T-helper 2 cell (primary cell): ENCODE results near the gene COL4A6.

Experiments used
- DNase-seq, 5 experiments: peaks; one replicate each; pipeline versions ENCODE4 v3.0.0 to v3.0.0-alpha.2; 2012 to 2022

The COL4A6 gene

GRCh38 chrX:108270739-108271396 lies 167.4 kb downstream of the COL4A6 start:
- peak in 1 of 5 experiments; percentile 1 for DNase-seq

- DNase-seq = no peak
These were observed 167.9 kb downstream of the COL4A6 start for GRCh38 chrX:108270280-108270679.

GRCh38 chrX:108268434-108269080 lies 169.7 kb downstream of the COL4A6 start:
- DNase-seq = no peak

- no peak for DNase-seq
These were observed 170.7 kb downstream of the COL4A6 start for GRCh38 chrX:108267557-108267956.

- DNase-seq = no peak
These were observed 173.8 kb downstream of the COL4A6 start for GRCh38 chrX:108264376-108264775.

- no peak for DNase-seq
These were observed 176.5 kb downstream of the COL4A6 start for GRCh38 chrX:108261549-108262203.

GRCh38 chrX:108257556-108257955 lies 180.7 kb downstream of the COL4A6 start:
- no peak for DNase-seq

GRCh38 chrX:108254636-108255035 lies 183.6 kb downstream of the COL4A6 start:
- DNase-seq = no peak

GRCh38 chrX:108250654-108251579 lies 187.3 kb downstream of the COL4A6 start:
- DNase-seq = no peak

GRCh38 chrX:108246304-108246954 lies 191.8 kb downstream of the COL4A6 start:
- DNase-seq = no peak

- DNase-seq = no peak
These were observed 192.8 kb downstream of the COL4A6 start for GRCh38 chrX:108245462-108245861.

GRCh38 chrX:108235986-108236385 lies 202.2 kb downstream of the COL4A6 start:
- no peak for DNase-seq

GRCh38 chrX:108230574-108230973 lies 207.6 kb downstream of the COL4A6 start:
- no peak for DNase-seq

GRCh38 chrX:108224727-108225621 lies 213.2 kb downstream of the COL4A6 start:
- DNase-seq = peak in 1 of 5 experiments; percentile 2

GRCh38 chrX:108224218-108224617 lies 214.0 kb downstream of the COL4A6 start:
- no peak for DNase-seq

- no peak for DNase-seq
These were observed 214.6 kb downstream of the COL4A6 start for GRCh38 chrX:108223585-108223984.

GRCh38 chrX:108221301-108221864 lies 216.8 kb downstream of the COL4A6 start:
- no peak for DNase-seq

- DNase-seq = no peak
These were observed 218.1 kb downstream of the COL4A6 start for GRCh38 chrX:108219949-108220601.

GRCh38 chrX:108217876-108218275 lies 220.3 kb downstream of the COL4A6 start:
- DNase-seq = no peak

- DNase-seq = no peak
These were observed 221.2 kb downstream of the COL4A6 start for GRCh38 chrX:108216919-108217571.
